ENCODE data around the gene RHD.
"Not testable (repeated sequence)": the region's sequence is repeated elsewhere in the genome, so short reads cannot be mapped to it uniquely, and the experiment has no call there.

The RHD gene

DNA sequence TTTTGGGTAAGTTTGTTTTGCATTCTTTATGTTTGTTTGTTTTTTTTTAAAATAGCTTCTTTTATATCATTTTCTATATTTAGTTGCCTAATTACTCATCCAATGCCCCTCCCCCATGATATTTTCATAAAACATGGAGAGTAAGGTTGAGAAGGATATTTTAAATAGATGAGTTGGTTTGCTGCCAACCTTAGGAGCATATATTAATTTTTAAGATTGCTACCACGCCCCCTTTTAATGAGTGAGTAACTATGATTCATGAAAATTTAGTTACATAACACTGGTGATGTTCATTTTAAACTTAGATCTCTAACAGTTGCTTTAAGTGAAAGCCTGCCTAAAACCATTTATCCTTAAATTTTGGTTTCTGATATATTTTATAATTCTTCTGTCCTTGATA lies 84.5 kb downstream of the RHD start:
- TF ChIP-seq, protein P1, sequence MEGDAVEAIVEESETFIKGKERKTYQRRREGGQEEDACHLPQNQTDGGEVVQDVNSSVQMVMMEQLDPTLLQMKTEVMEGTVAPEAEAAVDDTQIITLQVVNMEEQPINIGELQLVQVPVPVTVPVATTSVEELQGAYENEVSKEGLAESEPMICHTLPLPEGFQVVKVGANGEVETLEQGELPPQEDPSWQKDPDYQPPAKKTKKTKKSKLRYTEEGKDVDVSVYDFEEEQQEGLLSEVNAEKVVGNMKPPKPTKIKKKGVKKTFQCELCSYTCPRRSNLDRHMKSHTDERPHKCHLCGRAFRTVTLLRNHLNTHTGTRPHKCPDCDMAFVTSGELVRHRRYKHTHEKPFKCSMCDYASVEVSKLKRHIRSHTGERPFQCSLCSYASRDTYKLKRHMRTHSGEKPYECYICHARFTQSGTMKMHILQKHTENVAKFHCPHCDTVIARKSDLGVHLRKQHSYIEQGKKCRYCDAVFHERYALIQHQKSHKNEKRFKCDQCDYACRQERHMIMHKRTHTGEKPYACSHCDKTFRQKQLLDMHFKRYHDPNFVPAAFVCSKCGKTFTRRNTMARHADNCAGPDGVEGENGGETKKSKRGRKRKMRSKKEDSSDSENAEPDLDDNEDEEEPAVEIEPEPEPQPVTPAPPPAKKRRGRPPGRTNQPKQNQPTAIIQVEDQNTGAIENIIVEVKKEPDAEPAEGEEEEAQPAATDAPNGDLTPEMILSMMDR (IDR thresholded peaks at IDR 0.05; ENCODE audit: insufficient read depth, low read length, poor library complexity, severe bottlenecking) = no peak
- no peak for TF ChIP-seq EZH2phosphoT487 (conservative IDR thresholded peaks at IDR 0.05; ENCODE audit: low read length)
- no peaks in the 10 kb centered on the region for H3F3A ChIP-seq (ENCODE audit: insufficient read depth)
- no peak overlapping the region for H3K27ac ChIP-seq (ENCODE audit: low read depth, low read length)
- H3K9me2 ChIP-seq (replicated peaks; ENCODE audit: insufficient read depth, low read length) = no peaks in the 10 kb centered on the region
- no peak overlapping the region for H2AFZ ChIP-seq (ENCODE audit: low read depth, low read length, severe bottlenecking)
- no peaks in the 10 kb centered on the region for H3K9me3 ChIP-seq (ENCODE audit: insufficient read depth, low read length)
- no peak overlapping the region for H3K4me2 ChIP-seq (ENCODE audit: low read depth, low read length, poor library complexity, severe bottlenecking)
- no peaks in the 10 kb centered on the region for H4K20me1 ChIP-seq (ENCODE audit: low read depth, low read length)
- no peaks in the 10 kb centered on the region for H3K79me2 ChIP-seq (ENCODE audit: insufficient read depth, low read length)
- H3K9ac ChIP-seq (ENCODE audit: low read length) = no peak overlapping the region
- H3K36me3 ChIP-seq (ENCODE audit: low read length) = peaks cover 19% of the 10 kb centered on the region; the same call in 1 of the 2 replicates
- no peaks in the 10 kb centered on the region for H3K27me3 ChIP-seq (ENCODE audit: low read length)
- H3K4me3 ChIP-seq (ENCODE audit: insufficient read depth, low read length, poor library complexity, severe bottlenecking) = no peak overlapping the region

DNA sequence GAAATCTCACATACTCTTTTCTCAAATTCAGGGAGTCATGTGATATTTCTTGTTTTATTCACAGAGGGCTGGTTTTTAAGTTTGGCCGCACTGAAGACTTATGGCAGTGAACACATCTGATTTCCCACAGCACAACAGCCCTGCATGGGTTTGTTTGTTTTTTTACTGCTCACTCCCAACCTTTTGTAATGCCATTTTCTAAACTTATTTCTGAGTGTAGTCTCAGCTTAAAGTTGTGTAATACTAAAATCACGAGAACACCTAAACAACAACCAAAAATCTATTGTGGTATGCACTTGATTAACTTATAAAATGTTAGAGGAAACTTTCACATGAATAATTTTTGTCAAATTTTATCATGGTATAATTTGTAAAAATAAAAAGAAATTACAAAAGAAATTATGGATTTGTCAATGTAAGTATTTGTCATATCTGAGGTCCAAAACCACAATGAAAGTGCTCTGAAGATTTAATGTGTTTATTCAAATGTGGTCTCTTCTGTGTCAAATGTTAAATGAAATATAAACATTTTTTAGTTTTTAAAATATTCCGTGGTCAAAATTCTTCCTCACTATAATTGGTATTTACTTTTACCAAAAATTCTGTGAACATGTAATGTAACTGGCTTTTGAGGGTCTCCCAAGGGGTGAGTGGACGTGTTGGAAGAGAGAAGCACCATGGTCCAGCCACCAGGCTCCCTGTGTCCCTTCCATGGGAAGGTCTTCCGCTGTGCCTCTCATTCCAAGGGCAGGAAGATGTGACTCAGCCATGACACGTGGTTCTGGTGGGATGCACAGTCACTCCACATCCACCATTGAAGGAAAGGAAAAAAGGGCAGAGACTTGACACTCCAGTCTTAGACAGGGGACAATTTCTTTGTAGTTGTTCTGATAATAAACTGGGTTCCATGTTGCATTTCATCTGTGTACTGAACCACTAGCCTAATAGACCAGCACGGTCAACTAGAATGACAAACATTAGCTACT lies 88.6 kb downstream of the RHD start:
- Histone ChIP-seq H3K79me2 (ENCODE audit: insufficient read depth, low read length) (no peaks in the 10 kb centered on the region), H3K9me2 (replicated peaks; ENCODE audit: insufficient read depth, low read length) (no peaks in the 10 kb centered on the region), H4K20me1 (ENCODE audit: low read depth, low read length) (no peaks in the 10 kb centered on the region), H3F3A (ENCODE audit: insufficient read depth) (no peaks in the 10 kb centered on the region), H3K9ac (ENCODE audit: low read length) (no peak overlapping the region), H3K27ac (ENCODE audit: low read depth, low read length) (no peak overlapping the region), H3K4me3 (ENCODE audit: insufficient read depth, low read length, poor library complexity, severe bottlenecking) (no peak overlapping the region), H3K36me3 (ENCODE audit: low read length) (peaks cover 8% of the 10 kb centered on the region; the same call in 1 of the 2 replicates), H3K9me3 (ENCODE audit: insufficient read depth, low read length) (no peaks in the 10 kb centered on the region), H3K4me2 (ENCODE audit: low read depth, low read length, poor library complexity, severe bottlenecking) (no peak overlapping the region), H2AFZ (ENCODE audit: low read depth, low read length, severe bottlenecking) (no peak overlapping the region), H3K27me3 (ENCODE audit: low read length) (no peaks in the 10 kb centered on the region)
- TF ChIP-seq, protein P1 (IDR thresholded peaks at IDR 0.05; ENCODE audit: insufficient read depth, low read length, poor library complexity, severe bottlenecking) = no peak
- no peak for TF ChIP-seq EZH2phosphoT487 (conservative IDR thresholded peaks at IDR 0.05; ENCODE audit: low read length)

DNA sequence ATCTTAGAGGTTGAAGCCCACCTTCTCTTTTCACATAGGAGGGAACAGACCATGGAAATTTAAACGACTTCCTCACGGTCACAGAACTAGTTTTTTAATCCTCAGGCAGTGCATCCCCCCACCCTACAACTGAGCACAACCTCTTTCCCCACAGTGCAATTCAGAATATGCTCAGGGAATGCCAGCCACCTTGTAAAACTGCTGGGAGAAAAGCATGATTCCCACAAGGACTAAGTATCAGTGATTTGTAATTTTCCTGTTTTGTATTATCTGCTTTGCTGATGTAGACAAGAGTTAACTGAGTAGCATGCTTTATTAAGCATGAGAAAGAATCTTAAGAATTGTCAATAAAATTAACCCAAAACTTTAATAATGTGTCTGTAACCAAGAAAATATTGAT lies 89.6 kb downstream of the RHD start:
- TF ChIP-seq, protein P1 (IDR thresholded peaks at IDR 0.05; ENCODE audit: insufficient read depth, low read length, poor library complexity, severe bottlenecking) = no peak
- TF ChIP-seq EZH2phosphoT487 (conservative IDR thresholded peaks at IDR 0.05; ENCODE audit: low read length) = no peak

DNA sequence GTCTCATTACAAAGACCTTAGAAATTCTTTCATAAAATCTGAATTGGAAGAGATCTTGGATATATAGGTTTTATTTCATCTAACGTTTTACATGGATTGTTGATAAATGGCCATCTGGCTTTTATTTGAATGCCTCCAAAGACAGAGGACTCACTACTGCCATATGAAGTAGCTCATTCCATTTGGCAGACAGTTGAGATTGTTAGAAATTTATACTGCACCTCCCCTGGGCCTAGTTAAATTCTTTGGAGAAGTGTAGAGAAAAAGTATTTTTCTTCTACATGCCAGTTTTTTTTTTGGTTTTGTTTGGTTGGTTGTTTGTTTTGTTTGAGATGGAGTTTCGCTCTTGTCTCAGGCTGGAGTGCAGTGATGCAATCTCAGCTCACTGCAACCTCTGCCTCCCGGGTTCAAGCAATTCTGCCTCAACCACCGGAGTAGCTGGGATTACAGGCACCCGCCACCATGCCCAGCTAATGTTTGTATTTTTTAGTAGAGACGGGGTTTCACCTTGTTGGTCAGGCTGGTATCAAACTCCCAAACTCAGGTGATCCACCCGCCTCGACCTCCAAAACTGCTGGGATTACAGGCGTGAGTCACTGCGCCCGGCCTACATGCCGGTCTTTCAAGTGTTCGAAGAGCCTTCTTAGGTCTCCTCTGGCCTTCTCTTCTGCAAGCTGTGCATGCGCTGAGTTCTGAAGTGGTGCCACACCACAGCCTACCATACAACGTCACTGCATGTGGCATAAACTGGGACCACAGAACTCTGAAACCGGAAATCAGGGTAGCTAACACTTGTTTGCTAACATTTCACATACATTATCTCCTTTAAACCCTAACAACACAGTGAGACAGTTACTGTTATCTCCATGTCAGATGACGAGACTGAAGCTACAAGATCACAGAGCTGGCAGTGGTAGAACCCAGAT lies 90.6 kb downstream of the RHD start:
- H3K9me3 ChIP-seq (ENCODE audit: insufficient read depth, low read length); H3K4me2 ChIP-seq (ENCODE audit: low read depth, low read length, poor library complexity, severe bottlenecking); H3K36me3 ChIP-seq (ENCODE audit: low read length); H2AFZ ChIP-seq (ENCODE audit: low read depth, low read length, severe bottlenecking); H3K27me3 ChIP-seq (ENCODE audit: low read length); H3F3A ChIP-seq (ENCODE audit: insufficient read depth); H3K27ac ChIP-seq (ENCODE audit: low read depth, low read length); H3K9me2 ChIP-seq (replicated peaks; ENCODE audit: insufficient read depth, low read length); H3K9ac ChIP-seq (ENCODE audit: low read length); H3K4me3 ChIP-seq (ENCODE audit: insufficient read depth, low read length, poor library complexity, severe bottlenecking); H4K20me1 ChIP-seq (ENCODE audit: low read depth, low read length); H3K79me2 ChIP-seq (ENCODE audit: insufficient read depth, low read length): not testable (repeated sequence)

More for the DNA sequence above, 89.6 kb downstream of the RHD start:
- H3K27me3 ChIP-seq (ENCODE audit: low read length) = no peaks in the 10 kb centered on the region
- H3K4me2 ChIP-seq (ENCODE audit: low read depth, low read length, poor library complexity, severe bottlenecking) = no peak overlapping the region
- H3K9ac ChIP-seq (ENCODE audit: low read length) = no peak overlapping the region
- no peaks in the 10 kb centered on the region for H3K9me3 ChIP-seq (ENCODE audit: insufficient read depth, low read length)
- H2AFZ ChIP-seq (ENCODE audit: low read depth, low read length, severe bottlenecking) = no peak overlapping the region
- peaks cover 4% of the 10 kb centered on the region; the same call in 1 of the 2 replicates for H3K36me3 ChIP-seq (ENCODE audit: low read length)
- no peaks in the 10 kb centered on the region for H3K79me2 ChIP-seq (ENCODE audit: insufficient read depth, low read length)
- H3F3A ChIP-seq (ENCODE audit: insufficient read depth) = no peaks in the 10 kb centered on the region
- no peak overlapping the region for H3K27ac ChIP-seq (ENCODE audit: low read depth, low read length)
- H4K20me1 ChIP-seq (ENCODE audit: low read depth, low read length) = no peaks in the 10 kb centered on the region
- H3K9me2 ChIP-seq (replicated peaks; ENCODE audit: insufficient read depth, low read length) = no peaks in the 10 kb centered on the region
- H3K4me3 ChIP-seq (ENCODE audit: insufficient read depth, low read length, poor library complexity, severe bottlenecking) = no peak overlapping the region
